VCaP (cell line): ENCODE data around the gene SERPINA12.

ENCODE experiments used
- H3K27ac ChIP-seq: fragments of 450-650 bp; 2 replicates; pipeline ENCODE4 v1.5.1; 2017
- TF ChIP-seq, protein P1 (sequence below): fragments of 450-650 bp; conservative IDR thresholded peaks from 2 replicates; pipeline ENCODE4 v1.5.1; 2017; ENCODE audit warnings: mild to moderate bottlenecking, moderate library complexity

SERPINA12 gene

DNA sequence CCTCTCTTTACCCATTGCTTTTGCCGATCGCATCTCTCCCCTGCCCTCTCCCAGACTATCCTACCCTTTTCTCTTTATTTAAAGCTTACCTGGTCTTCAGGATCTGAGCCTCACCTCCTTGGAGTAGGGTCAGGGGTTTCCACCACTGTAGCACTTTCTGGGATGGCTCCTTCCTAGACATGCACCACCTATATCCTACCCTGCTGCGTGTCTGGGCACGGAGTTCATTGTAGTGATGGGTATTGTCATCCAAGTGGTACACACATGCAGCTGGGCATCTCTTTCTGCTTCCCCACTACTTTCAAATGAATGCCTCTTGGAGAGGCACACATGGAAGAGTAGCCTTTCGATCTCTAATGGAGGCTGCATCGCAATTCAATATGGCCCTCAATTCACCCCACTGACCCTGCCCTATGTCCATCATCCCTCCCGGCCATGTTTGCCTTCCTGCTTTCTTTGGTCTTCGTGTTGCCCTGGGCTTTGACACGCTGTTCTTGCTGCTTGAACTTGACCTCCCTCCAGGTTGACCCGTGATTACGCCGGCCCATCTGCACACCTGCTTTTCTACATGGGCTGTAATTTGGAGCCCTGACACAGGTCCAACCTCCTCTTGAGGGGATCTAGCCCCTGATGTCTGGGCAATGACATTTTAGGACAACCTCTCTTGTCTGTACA, 67.6 kb downstream of the SERPINA12 start:
- no peak overlapping the region for H3K27ac ChIP-seq
- TF ChIP-seq, protein P1, sequence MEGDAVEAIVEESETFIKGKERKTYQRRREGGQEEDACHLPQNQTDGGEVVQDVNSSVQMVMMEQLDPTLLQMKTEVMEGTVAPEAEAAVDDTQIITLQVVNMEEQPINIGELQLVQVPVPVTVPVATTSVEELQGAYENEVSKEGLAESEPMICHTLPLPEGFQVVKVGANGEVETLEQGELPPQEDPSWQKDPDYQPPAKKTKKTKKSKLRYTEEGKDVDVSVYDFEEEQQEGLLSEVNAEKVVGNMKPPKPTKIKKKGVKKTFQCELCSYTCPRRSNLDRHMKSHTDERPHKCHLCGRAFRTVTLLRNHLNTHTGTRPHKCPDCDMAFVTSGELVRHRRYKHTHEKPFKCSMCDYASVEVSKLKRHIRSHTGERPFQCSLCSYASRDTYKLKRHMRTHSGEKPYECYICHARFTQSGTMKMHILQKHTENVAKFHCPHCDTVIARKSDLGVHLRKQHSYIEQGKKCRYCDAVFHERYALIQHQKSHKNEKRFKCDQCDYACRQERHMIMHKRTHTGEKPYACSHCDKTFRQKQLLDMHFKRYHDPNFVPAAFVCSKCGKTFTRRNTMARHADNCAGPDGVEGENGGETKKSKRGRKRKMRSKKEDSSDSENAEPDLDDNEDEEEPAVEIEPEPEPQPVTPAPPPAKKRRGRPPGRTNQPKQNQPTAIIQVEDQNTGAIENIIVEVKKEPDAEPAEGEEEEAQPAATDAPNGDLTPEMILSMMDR = no peak

DNA sequence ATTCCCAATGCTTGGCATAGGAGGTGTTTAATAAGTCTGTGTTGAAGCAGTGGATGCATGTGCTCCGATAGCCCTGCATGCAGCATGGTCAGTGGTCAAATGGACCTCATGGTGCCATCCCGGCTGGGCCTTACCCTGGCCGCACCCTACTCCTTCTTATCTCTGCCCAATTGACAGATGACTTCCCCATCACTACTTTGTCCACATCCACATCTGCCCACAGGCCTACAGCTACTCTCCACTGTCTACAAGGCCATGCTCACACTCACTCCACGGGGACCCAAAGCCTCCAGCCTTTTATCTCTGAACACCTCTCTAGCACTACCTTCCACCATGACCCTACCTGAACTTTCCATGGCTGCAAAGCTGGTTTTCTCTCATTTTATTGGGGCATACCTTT, 68.1 kb downstream of the SERPINA12 start:
- H3K27ac ChIP-seq = no peak overlapping the region
- TF ChIP-seq, protein P1 = no peak

GRCh38 chr14:94439453-94440057, 69.7 kb downstream of the SERPINA12 start:
- peak overlapping the region; percentile 18; the same call in 1 of the 2 replicates for H3K27ac ChIP-seq
- TF ChIP-seq, protein P1 = no peak
